ENCODE results near the gene LCP2. TPM values are rescaled to one million over a fixed set of nuclear protein-coding genes. Genes with fewer than 3 reads are reported as not detected.

The LCP2 gene
- total RNA-seq, 4 donors from 2014 or later = 1.5 to 8.9 (median 7.7) TPM; not detected in 1

- DNase-seq (ENCODE audit: low spot score in 2 of 2) = no peak
- Histone ChIP-seq H3K4me1 (no peaks in the 10 kb centered on the region), H3K9me3 (no peaks in the 10 kb centered on the region), H3K36me3 (no peaks in the 10 kb centered on the region), H3K27ac (no peak overlapping the region), H3K27me3 (no peaks in the 10 kb centered on the region), H3K4me3 (no peak overlapping the region)
- TF ChIP-seq CTCF (IDR thresholded peaks at IDR 0.05) (no peak), EP300 (IDR thresholded peaks at IDR 0.05) (no peak)
- 93% methylated on average over 9 of the region's 9 CpGs for WGBS
Observed at GRCh38 chr5:170341545-170341944, 44.0 kb upstream of the LCP2 start.

GRCh38 chr5:170339780-170340167 lies 42.2 kb upstream of the LCP2 start:
- H3K27me3 ChIP-seq = no peaks in the 10 kb centered on the region
- H3K27ac ChIP-seq = no peak overlapping the region
- no peak for TF ChIP-seq POLR2A (IDR thresholded peaks at IDR 0.05)
- no peak for TF ChIP-seq CTCF (IDR thresholded peaks at IDR 0.05)
- no peak for TF ChIP-seq EP300 (IDR thresholded peaks at IDR 0.05)
- no peak for TF ChIP-seq POLR2AphosphoS5 (IDR thresholded peaks at IDR 0.05)
- WGBS = 92% methylated on average over 1 of the region's 1 CpG
- DNase-seq (ENCODE audit: low spot score in 2 of 2) = no peak
- no peak overlapping the region for H3K4me3 ChIP-seq
- H3K9me3 ChIP-seq = no peaks in the 10 kb centered on the region
- peaks cover 4% of the 10 kb centered on the region for H3K4me1 ChIP-seq
- no peaks in the 10 kb centered on the region for H3K36me3 ChIP-seq

GRCh38 chr5:170338933-170339779 lies 41.6 kb upstream of the LCP2 start:
- Histone ChIP-seq H3K27ac (no peak overlapping the region), H3K4me1 (peaks cover 9% of the 10 kb centered on the region), H3K9me3 (no peaks in the 10 kb centered on the region), H3K4me3 (no peak overlapping the region), H3K36me3 (no peaks in the 10 kb centered on the region), H3K27me3 (no peaks in the 10 kb centered on the region)
- DNase-seq (ENCODE audit: low spot score in 2 of 2) = no peak
- TF ChIP-seq CTCF (IDR thresholded peaks at IDR 0.05) (peak in 1 of 2 donors; percentile 9), POLR2AphosphoS5 (IDR thresholded peaks at IDR 0.05) (no peak)
- 88% methylated on average over 4 of the region's 4 CpGs for WGBS

GRCh38 chr5:170338291-170338690 lies 40.7 kb upstream of the LCP2 start:
- Histone ChIP-seq H3K27ac (no peak overlapping the region), H3K4me1 (peaks cover 16% of the 10 kb centered on the region), H3K4me3 (no peak overlapping the region), H3K9me3 (no peaks in the 10 kb centered on the region), H3K27me3 (no peaks in the 10 kb centered on the region), H3K36me3 (no peaks in the 10 kb centered on the region)
- WGBS = 87% methylated on average over 4 of the region's 4 CpGs
- DNase-seq (ENCODE audit: low spot score in 2 of 2) = no peak
- TF ChIP-seq POLR2A (IDR thresholded peaks at IDR 0.05) = no peak
- no peak for TF ChIP-seq CTCF (IDR thresholded peaks at IDR 0.05)
- no peak for TF ChIP-seq POLR2AphosphoS5 (IDR thresholded peaks at IDR 0.05)
- TF ChIP-seq EP300 (IDR thresholded peaks at IDR 0.05) = no peak

- DNase-seq (ENCODE audit: low spot score in 2 of 2) = no peak
- no peaks in the 10 kb centered on the region for H3K27me3 ChIP-seq
- no peak overlapping the region for H3K27ac ChIP-seq
- H3K36me3 ChIP-seq = no peaks in the 10 kb centered on the region
- TF ChIP-seq EP300 (IDR thresholded peaks at IDR 0.05) (no peak), POLR2A (IDR thresholded peaks at IDR 0.05) (no peak), POLR2AphosphoS5 (IDR thresholded peaks at IDR 0.05) (no peak), CTCF (IDR thresholded peaks at IDR 0.05) (no peak)
- 70% methylated on average over 9 of the region's 9 CpGs for WGBS
- peaks cover 27% of the 10 kb centered on the region for H3K4me1 ChIP-seq
- H3K4me3 ChIP-seq = no peak overlapping the region
- H3K9me3 ChIP-seq = no peaks in the 10 kb centered on the region
Observed at GRCh38 chr5:170337045-170337733, 39.6 kb upstream of the LCP2 start.
